Activated CD4-positive, CD25-positive, alpha-beta regulatory T cell treated with anti-CD3 and anti-CD28 coated beads, Interleukin-2, amount 50 U/mL, for 24 hours (primary cell): Measurements from ENCODE around the gene C1orf146.
"Not testable (repeated sequence)": the region's sequence is repeated elsewhere in the genome, so short reads cannot be mapped to it uniquely, and the experiment has no call there.

ENCODE experiments used
- ATAC-seq, 2 donors: fragments of 150-1000 bp; cut with Tn5 transposase; one replicate each; pipeline ENCODE4 v1.10.0; 2021; ENCODE audit warnings: mild to moderate bottlenecking in 1 of 2, moderate library complexity in 1 of 2

C1orf146 gene

GRCh38 chr1:92276082-92276481 lies 58.4 kb downstream of the C1orf146 start:
- ATAC-seq = no peak

- no peak for ATAC-seq
Observed at GRCh38 chr1:92277105-92277723, 59.5 kb downstream of the C1orf146 start.

- not testable (repeated sequence) for ATAC-seq
Observed at GRCh38 chr1:92279781-92280180, 62.1 kb downstream of the C1orf146 start.

- not testable (repeated sequence) for ATAC-seq
Observed at GRCh38 chr1:92281411-92281810, 63.7 kb downstream of the C1orf146 start.

- no peak for ATAC-seq
Observed at GRCh38 chr1:92291372-92291999, 73.8 kb downstream of the C1orf146 start.
